Neural cell (in vitro differentiated cells): ENCODE measurements around the gene PRDX3. TPM values are rescaled to one million over a fixed set of nuclear protein-coding genes. Genes with fewer than 3 reads are reported as not detected.

ENCODE experiments used
- H2AFZ ChIP-seq: fragments of 200-600, 300-800 bp; sonication (generic), shearing (Covaris generic); 2 replicates; pipeline ENCODE4 v1.6.0; 2014; ENCODE audit warnings: low read depth, mild to moderate bottlenecking, antibody characterized with exemption, low read length, moderate library complexity
- H3F3A ChIP-seq: fragments of 200-600 bp; shearing (Covaris generic); 2 replicates; pipeline ENCODE4 v1.6.1; 2016; ENCODE audit warnings: mild to moderate bottlenecking, moderate library complexity, mixed read lengths, antibody characterized with exemption, low read length; ENCODE audit not compliant: insufficient read depth, poor library complexity, severe bottlenecking
- H3K27ac ChIP-seq: fragments of 200-600, 300-800 bp; sonication (generic), shearing (Covaris generic); 2 replicates; pipeline ENCODE4 v1.5.1; 2014; ENCODE audit warnings: mild to moderate bottlenecking, low read length, moderate library complexity
- H3K27me3 ChIP-seq: fragments of 300-800, 200-600 bp; sonication (generic), shearing (Covaris generic); 2 replicates; pipeline ENCODE4 v1.6.0; 2014; ENCODE audit warnings: mild to moderate bottlenecking, low read depth, low read length, moderate library complexity; ENCODE audit not compliant: insufficient read depth
- H3K36me3 ChIP-seq: fragments of 300-800, 200-600 bp; sonication (generic), shearing (Covaris generic); 2 replicates; pipeline ENCODE4 v1.5.1; 2014; ENCODE audit warnings: mild to moderate bottlenecking, antibody characterized with exemption, low read length, moderate library complexity; ENCODE audit not compliant: insufficient read depth
- H3K4me2 ChIP-seq: fragments of 300-800, 200-600 bp; sonication (generic), shearing (Covaris generic); 2 replicates; pipeline ENCODE4 v1.6.0; 2014; ENCODE audit warnings: mild to moderate bottlenecking, low read length
- H3K4me3 ChIP-seq: fragments of 300-800, 200-600 bp; sonication (generic), shearing (Covaris generic); 2 replicates; pipeline ENCODE4 v1.5.1; 2014; ENCODE audit warnings: mild to moderate bottlenecking, low read length, moderate library complexity
- H3K79me2 ChIP-seq: fragments of 200-600 bp; shearing (Covaris generic); replicated peaks from 2 replicates; pipeline ENCODE4 v1.6.0; 2014; ENCODE audit warnings: mild to moderate bottlenecking, low read length, moderate library complexity; ENCODE audit not compliant: insufficient read depth
- H3K9ac ChIP-seq: fragments of 300-800, 200-600 bp; sonication (generic), shearing (Covaris generic); 2 replicates; pipeline ENCODE4 v1.6.1; 2016; ENCODE audit warnings: mild to moderate bottlenecking, low read length, mixed read lengths
- H3K9me2 ChIP-seq: fragments of 200-600 bp; shearing (Covaris generic); 2 replicates; pipeline ENCODE4 v1.6.1; 2016; ENCODE audit warnings: mild to moderate bottlenecking, low read length, mixed read lengths; ENCODE audit not compliant: insufficient read depth
- H3K9me3 ChIP-seq: fragments of 200-600, 300-800 bp; sonication (generic), shearing (Covaris generic); 2 replicates; pipeline ENCODE4 v1.6.1; 2016; ENCODE audit warnings: mild to moderate bottlenecking, mixed run types, low read length, moderate library complexity, mixed read lengths
- H4K20me1 ChIP-seq: fragments of 200-600 bp; shearing (Covaris generic); 2 replicates; pipeline ENCODE4 v1.6.1; 2016; ENCODE audit warnings: mild to moderate bottlenecking, mixed run types; ENCODE audit not compliant: insufficient read depth
- CTCF ChIP-seq: fragments of 450-650 bp; IDR thresholded peaks from 2 replicates; pipeline ENCODE4 v1.5.1; 2014; ENCODE audit warnings: antibody characterized with exemption, mild to moderate bottlenecking, moderate library complexity; ENCODE audit not compliant: poor library complexity, severe bottlenecking
- EP300 ChIP-seq: fragments of 450-650 bp; conservative IDR thresholded peaks from 2 replicates; pipeline ENCODE4 v1.6.1; 2014; ENCODE audit warnings: antibody characterized with exemption, mild to moderate bottlenecking, moderate library complexity; ENCODE audit not compliant: poor library complexity, severe bottlenecking
- EZH2 ChIP-seq: fragments of 200-600, 300-800 bp; shearing (Covaris generic), sonication (generic); IDR thresholded peaks from 2 replicates; pipeline ENCODE4 v1.6.1; 2014; ENCODE audit warnings: antibody characterized with exemption, low read length, borderline replicate concordance, mild to moderate bottlenecking; ENCODE audit not compliant: insufficient read depth, poor library complexity, severe bottlenecking
- MXI1 ChIP-seq: fragments of 450-650 bp; conservative IDR thresholded peaks from 2 replicates; pipeline ENCODE4 v1.6.1; 2014; ENCODE audit warnings: antibody characterized with exemption, mild to moderate bottlenecking; ENCODE audit not compliant: poor library complexity, severe bottlenecking
- POLR2AphosphoS5 ChIP-seq: IDR thresholded peaks from 2 replicates; pipeline ENCODE4 v1.6.1; 2012
- RAD21 ChIP-seq: fragments of 450-650 bp; conservative IDR thresholded peaks from 2 replicates; pipeline ENCODE4 v1.6.1; 2014; ENCODE audit warnings: antibody characterized with exemption, mild to moderate bottlenecking, moderate library complexity
- REST ChIP-seq: IDR thresholded peaks from 2 replicates; pipeline ENCODE4 v1.6.1; 2012; ENCODE audit warnings: borderline replicate concordance
- SMC3 ChIP-seq: fragments of 450-650 bp; conservative IDR thresholded peaks from 2 replicates; pipeline ENCODE4 v1.6.1; 2014; ENCODE audit warnings: antibody characterized with exemption, mild to moderate bottlenecking, moderate library complexity; ENCODE audit not compliant: poor library complexity
- TAF1 ChIP-seq: IDR thresholded peaks from 2 replicates; pipeline ENCODE4 v1.6.1; 2012; ENCODE audit warnings: low read depth
- polyA plus RNA-seq: library from polyadenylated mRNA; depleted of rRNA; stranded (reverse); fragments of >200 nt; gene quantifications from 2 replicates; pipeline ENCODE4 v1.2.3, GENCODE V29; 2014

The PRDX3 gene
- polyA plus RNA-seq, 1 donor from 2014 or later: 258 TPM

GRCh38 chr10:119190954-119191785 lies 12.6 kb upstream of the PRDX3 start:
- Histone ChIP-seq H3K79me2 (no peaks in the 10 kb centered on the region), H2AFZ (no peak overlapping the region), H3K4me2 (no peak overlapping the region), H3F3A (no peaks in the 10 kb centered on the region), H3K9ac (no peak overlapping the region), H3K9me3 (no peaks in the 10 kb centered on the region), H3K4me3 (no peak overlapping the region), H3K36me3 (no peaks in the 10 kb centered on the region), H3K27me3 (no peaks in the 10 kb centered on the region), H3K27ac (no peak overlapping the region), H3K9me2 (no peaks in the 10 kb centered on the region), H4K20me1 (no peaks in the 10 kb centered on the region)
- no peak for TF ChIP-seq CTCF

- no peaks in the 10 kb centered on the region for H3K36me3 ChIP-seq
- TF ChIP-seq POLR2AphosphoS5 (no peak), RAD21 (no peak), EP300 (no peak), EZH2 (no peak), CTCF (no peak), SMC3 (no peak), TAF1 (no peak), REST (no peak), MXI1 (no peak)
- H3K9me3 ChIP-seq: no peaks in the 10 kb centered on the region
- no peak overlapping the region for H3K27ac ChIP-seq
- H3K79me2 ChIP-seq: no peaks in the 10 kb centered on the region
- no peaks in the 10 kb centered on the region for H3F3A ChIP-seq
- H3K9me2 ChIP-seq: no peaks in the 10 kb centered on the region
- no peaks in the 10 kb centered on the region for H3K27me3 ChIP-seq
- H3K4me3 ChIP-seq: no peak overlapping the region
- no peak overlapping the region for H2AFZ ChIP-seq
- no peak overlapping the region for H3K4me2 ChIP-seq
- H4K20me1 ChIP-seq: no peaks in the 10 kb centered on the region
- H3K9ac ChIP-seq: no peak overlapping the region
These were observed 11.7 kb upstream of the PRDX3 start for GRCh38 chr10:119190353-119190752.
